ENCODE data around the gene MTHFD2L. TPM values are rescaled to one million over a fixed set of nuclear protein-coding genes. Genes with fewer than 3 reads are reported as not detected.

Gene MTHFD2L
- total RNA-seq, 2 experiments from 2014 or later, result 6.5 to 6.8 TPM

DNA sequence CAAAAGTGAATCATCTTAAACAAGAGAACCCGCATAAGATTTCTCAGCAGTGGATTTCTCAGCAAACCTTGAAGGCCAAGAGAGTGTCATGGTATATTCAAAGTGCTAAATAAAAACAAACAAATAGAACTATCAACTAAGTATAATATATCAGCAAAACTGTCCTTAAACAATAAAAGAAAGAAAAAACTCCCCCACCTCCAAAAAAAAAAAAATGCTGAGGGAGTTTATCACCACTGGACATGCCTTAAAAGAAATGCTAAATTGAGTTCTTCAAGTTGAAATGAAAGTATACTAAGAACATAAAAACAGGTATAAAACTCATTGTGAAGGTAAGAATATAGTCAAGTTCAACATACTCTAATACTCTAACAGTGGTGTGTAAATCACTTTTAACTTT, 96.5 kb downstream of the MTHFD2L start:
- H3K27me3 Mint-ChIP-seq, result no peaks in the 10 kb centered on the region
- peaks cover 14% of the 10 kb centered on the region for H3K9me3 Mint-ChIP-seq (ENCODE audit: low read depth)
- H3K27ac Mint-ChIP-seq, result no peak overlapping the region
- ATAC-seq (no peak), DNase-seq (no peak)
- no peaks in the 10 kb centered on the region for H3K4me1 Mint-ChIP-seq
- CTCF ChIA-PET, result no interaction called here
- no peak overlapping the region for H3K4me3 Mint-ChIP-seq
- H3K36me3 Mint-ChIP-seq, result peaks cover 10% of the 10 kb centered on the region

DNA sequence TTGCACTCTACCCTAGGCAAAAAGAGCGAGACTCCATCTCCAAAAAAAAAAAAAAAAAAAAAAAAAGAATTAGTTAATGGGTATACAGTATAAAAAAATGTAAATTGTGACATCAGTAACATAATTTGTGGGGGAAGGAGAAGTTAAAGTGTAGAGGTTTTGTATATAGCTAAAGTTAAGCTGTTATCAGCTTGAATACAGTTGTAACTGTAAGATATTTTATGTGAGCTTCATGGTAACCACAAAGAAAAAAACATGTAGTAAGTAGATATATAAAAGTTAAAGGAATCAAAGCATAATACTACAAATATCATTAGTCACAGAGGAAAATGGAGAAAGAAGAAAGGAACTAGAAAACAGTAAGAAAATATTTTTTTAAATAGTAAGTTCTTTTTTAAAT, 97.2 kb downstream of the MTHFD2L start:
- DNase-seq (no peak), ATAC-seq (no peak)
- H3K4me3 Mint-ChIP-seq, result no peak overlapping the region
- CTCF ChIA-PET, result interaction anchor here (0.7 kb wide), 1 partner anchor 285 kb away, joined by 4 read pairs; no protein-coding TSS in a partner anchor
- peaks cover 12% of the 10 kb centered on the region for H3K9me3 Mint-ChIP-seq (ENCODE audit: low read depth)
- peaks cover 10% of the 10 kb centered on the region for H3K36me3 Mint-ChIP-seq
- no peaks in the 10 kb centered on the region for H3K27me3 Mint-ChIP-seq
- H3K4me1 Mint-ChIP-seq, result no peaks in the 10 kb centered on the region
- no peak overlapping the region for H3K27ac Mint-ChIP-seq

DNA sequence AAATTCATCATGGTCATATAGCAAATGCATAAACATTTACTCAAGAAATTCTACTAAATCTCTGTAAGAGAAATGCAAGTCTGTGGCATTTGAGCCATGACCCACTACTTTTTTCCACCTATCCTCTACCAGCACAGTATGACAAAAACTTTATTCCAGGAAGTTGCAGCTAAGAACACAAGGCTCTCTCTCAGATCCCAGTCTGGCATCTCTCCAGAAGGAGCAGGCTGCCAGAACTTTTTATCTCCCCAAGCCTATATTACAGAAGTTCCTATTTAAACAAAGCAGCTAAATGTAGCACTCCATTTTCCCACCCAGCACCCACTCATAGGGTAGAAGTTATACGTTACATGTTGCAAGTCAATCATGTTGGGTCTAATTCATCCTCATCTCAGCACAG, 101.0 kb downstream of the MTHFD2L start:
- no peak for ATAC-seq
- Mint-ChIP-seq H3K36me3 (no peaks in the 10 kb centered on the region), H3K4me1 (no peaks in the 10 kb centered on the region), H3K4me3 (no peak overlapping the region), H3K9me3 (ENCODE audit: low read depth) (no peaks in the 10 kb centered on the region), H3K27ac (no peak overlapping the region), H3K27me3 (no peaks in the 10 kb centered on the region)
- no peak for DNase-seq
- CTCF ChIA-PET, result no interaction called here

DNA sequence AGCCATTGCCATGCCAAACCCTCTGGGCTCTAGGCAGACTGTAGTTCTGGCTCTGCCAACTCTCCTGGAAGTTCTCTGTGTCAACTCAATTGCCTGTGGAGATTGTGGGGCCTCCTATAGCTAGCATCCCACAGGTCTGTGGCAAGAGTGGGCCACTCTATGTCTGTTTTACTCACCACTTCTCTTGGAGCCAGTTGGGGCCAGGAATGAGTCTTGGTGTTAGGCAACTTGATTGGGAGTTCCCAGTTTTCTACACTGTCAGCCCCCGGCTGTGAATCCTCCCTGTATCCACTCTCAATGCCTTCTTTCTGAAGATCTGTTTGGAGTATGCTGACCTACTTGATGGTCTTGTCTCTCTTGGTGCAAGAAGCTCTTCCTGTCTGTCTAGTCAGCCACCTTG, 102.1 kb downstream of the MTHFD2L start:
- no peak for DNase-seq
- H3K27me3 Mint-ChIP-seq, result no peaks in the 10 kb centered on the region
- ATAC-seq, result no peak
- no peak overlapping the region for H3K4me3 Mint-ChIP-seq
- H3K9me3 Mint-ChIP-seq (ENCODE audit: low read depth), result no peaks in the 10 kb centered on the region
- no peaks in the 10 kb centered on the region for H3K36me3 Mint-ChIP-seq
- no peaks in the 10 kb centered on the region for H3K4me1 Mint-ChIP-seq
- CTCF ChIA-PET, result no interaction called here
- H3K27ac Mint-ChIP-seq, result no peak overlapping the region

DNA sequence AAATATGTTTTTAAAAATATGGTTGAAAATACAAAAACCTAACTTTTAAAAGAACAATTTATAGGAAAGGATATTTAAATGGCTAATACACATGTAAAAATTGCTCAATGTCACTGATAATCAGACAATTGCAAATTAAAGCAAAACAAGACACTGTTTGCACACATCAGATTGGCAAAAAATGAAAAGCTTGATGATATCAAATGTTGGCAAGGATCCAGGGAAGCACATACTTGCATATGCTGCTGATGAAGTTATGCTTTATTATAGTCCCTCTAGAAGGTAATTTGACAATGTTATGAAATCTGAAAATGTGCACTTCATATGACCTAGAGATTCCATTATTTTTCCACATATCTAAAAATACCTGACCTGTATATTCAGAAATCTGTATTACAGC, 104.6 kb downstream of the MTHFD2L start:
- Mint-ChIP-seq H3K36me3 (no peaks in the 10 kb centered on the region), H3K27me3 (no peaks in the 10 kb centered on the region)
- CTCF ChIA-PET, result interaction anchor here (0.6 kb wide), 1 partner anchor 1202 kb away, joined by 3 read pairs; no protein-coding TSS in a partner anchor

DNA sequence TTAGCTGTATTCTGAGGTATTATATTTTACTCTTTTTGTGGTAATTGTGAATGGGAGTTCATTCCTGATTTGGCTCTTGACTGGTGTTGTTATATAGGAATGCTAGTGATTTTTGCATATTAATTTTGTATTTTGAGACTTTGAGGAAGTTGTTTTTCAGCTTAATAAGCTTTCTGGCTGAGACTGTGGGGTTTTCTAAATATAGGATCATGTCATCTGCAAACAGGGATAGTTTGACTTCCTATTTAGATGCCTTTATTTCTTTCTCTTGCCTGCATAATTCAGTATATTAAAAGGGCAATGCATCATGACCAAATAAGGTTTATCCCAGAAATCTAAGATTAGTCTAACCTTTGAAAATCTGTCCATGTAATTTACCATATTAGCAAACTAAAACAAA, 105.6 kb downstream of the MTHFD2L start:
- Mint-ChIP-seq H3K36me3 (no peaks in the 10 kb centered on the region), H3K4me1 (peaks cover 14% of the 10 kb centered on the region), H3K27ac (no peak overlapping the region), H3K27me3 (no peaks in the 10 kb centered on the region), H3K4me3 (no peak overlapping the region), H3K9me3 (ENCODE audit: low read depth) (no peaks in the 10 kb centered on the region)
- no peak for ATAC-seq
- DNase-seq, result no peak
- CTCF ChIA-PET, result no interaction called here

More for the DNA sequence above, 104.6 kb downstream of the MTHFD2L start:
- Mint-ChIP-seq H3K27ac (no peak overlapping the region), H3K4me3 (no peak overlapping the region), H3K4me1 (peaks cover 4% of the 10 kb centered on the region), H3K9me3 (ENCODE audit: low read depth) (no peaks in the 10 kb centered on the region)
- DNase-seq, result no peak
- no peak for ATAC-seq

DNA sequence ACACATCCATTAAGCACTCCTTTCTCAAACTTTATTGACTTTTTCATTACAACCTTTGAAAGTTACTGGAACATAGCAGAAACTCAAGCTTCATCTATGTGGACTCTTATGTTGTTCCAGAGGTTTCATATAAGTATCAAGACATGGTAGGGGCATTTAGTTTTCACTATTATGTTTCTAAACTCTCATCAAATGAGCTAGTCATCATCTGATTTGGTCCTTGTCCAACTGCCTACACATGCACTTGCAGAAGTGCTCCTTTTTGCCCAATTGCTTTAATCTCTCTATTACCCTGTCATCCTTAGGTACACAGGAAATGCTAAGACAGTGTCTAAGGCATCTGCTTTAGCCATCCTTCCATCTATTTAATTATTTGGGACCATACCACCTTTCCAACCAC, 108.2 kb downstream of the MTHFD2L start:
- H3K4me1 Mint-ChIP-seq, result peaks cover 14% of the 10 kb centered on the region
- DNase-seq (no peak), ATAC-seq (no peak)
- no peak overlapping the region for H3K4me3 Mint-ChIP-seq
- H3K27ac Mint-ChIP-seq, result no peak overlapping the region
- CTCF ChIA-PET, result no interaction called here
- H3K27me3 Mint-ChIP-seq, result no peaks in the 10 kb centered on the region
- H3K9me3 Mint-ChIP-seq (ENCODE audit: low read depth), result no peaks in the 10 kb centered on the region
- no peaks in the 10 kb centered on the region for H3K36me3 Mint-ChIP-seq

DNA sequence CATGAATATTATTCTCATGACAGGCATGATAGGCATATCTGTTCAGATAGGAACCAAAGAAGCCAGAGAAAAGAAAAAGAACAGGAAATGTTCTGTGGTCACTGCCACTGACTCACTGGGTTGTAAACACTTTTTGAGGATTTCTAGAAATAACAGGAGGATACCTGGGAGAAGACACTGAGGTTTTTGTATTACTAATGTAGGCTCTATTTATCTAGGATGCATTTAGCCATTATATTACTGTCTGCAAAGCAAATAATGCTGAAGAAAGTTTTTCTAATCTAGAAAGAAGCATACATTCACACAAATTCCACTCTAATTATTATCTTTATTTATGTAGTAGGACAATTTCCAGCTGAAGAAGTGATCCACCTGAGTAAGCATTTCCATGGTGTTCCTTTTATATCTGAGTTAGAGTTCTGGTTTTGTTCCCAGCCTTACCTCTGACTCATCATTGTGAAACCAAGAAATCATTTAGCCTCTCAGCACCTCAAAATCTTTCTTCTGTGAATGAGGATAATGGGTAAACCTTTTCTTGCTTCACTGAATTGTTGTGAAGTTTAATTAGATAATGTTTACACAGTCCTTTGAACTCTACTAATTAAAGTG, 110.2 kb downstream of the MTHFD2L start:
- H3K9me3 Mint-ChIP-seq (ENCODE audit: low read depth), result no peaks in the 10 kb centered on the region
- H3K36me3 Mint-ChIP-seq, result no peaks in the 10 kb centered on the region
- DNase-seq (no peak), ATAC-seq (no peak)
- H3K4me3 Mint-ChIP-seq, result no peak overlapping the region
- H3K27ac Mint-ChIP-seq, result no peak overlapping the region
- no peaks in the 10 kb centered on the region for H3K27me3 Mint-ChIP-seq
- CTCF ChIA-PET, result interaction anchor here (1.3 kb wide), 1 partner anchor 40 kb away, joined by 3 read pairs; no protein-coding TSS in a partner anchor
- H3K4me1 Mint-ChIP-seq, result peaks cover 14% of the 10 kb centered on the region

DNA sequence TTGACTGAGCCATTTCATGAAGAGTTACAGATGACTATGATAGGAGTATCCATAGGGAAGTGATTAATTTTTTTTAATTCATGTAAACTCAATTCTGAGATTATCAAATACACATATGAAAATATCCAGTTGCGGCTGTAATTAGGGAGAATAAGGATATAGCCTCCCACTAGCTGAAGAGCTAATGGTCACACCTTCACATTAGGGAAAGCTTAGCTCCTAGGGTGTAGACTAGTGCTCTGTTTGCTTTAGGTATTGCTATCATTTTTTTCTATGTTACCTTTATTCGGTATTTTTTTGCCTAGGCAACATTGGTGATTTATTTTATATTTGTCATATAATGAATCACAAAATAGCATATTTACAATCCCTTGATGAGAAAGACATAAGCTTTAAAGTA, 110.7 kb downstream of the MTHFD2L start:
- no peak for ATAC-seq
- H3K27ac Mint-ChIP-seq, result no peak overlapping the region
- no peaks in the 10 kb centered on the region for H3K36me3 Mint-ChIP-seq
- H3K4me1 Mint-ChIP-seq, result peaks cover 14% of the 10 kb centered on the region
- no peak overlapping the region for H3K4me3 Mint-ChIP-seq
- no peak for DNase-seq
- CTCF ChIA-PET, result interaction anchor here (1.3 kb wide), 1 partner anchor 40 kb away, joined by 3 read pairs; no protein-coding TSS in a partner anchor
- H3K27me3 Mint-ChIP-seq, result no peaks in the 10 kb centered on the region
- H3K9me3 Mint-ChIP-seq (ENCODE audit: low read depth), result no peaks in the 10 kb centered on the region

DNA sequence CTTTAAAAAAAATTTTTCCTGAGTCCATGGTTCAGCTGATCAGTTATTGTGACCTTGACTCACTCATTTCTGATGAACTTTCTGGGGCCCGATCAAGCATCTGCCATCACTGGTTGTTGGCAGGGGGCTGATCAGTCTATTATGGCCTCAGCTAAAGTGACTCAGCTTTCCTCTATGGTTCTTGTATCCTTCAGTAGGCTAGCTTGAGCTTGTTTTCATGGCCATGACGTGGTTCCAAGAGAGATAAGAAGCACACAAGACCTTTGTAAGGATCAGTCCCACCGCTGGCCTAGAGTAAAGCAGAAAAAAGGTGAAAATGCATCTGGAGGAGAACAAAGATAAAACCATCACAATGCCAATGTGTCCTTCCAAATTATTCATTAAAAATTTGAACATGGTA, 120.6 kb downstream of the MTHFD2L start:
- Mint-ChIP-seq H3K27ac (no peak overlapping the region), H3K4me1 (no peaks in the 10 kb centered on the region), H3K27me3 (no peaks in the 10 kb centered on the region), H3K36me3 (no peaks in the 10 kb centered on the region), H3K4me3 (no peak overlapping the region), H3K9me3 (ENCODE audit: low read depth) (no peaks in the 10 kb centered on the region)
- ATAC-seq (no peak), DNase-seq (no peak)
- CTCF ChIA-PET, result interaction anchor here (1.0 kb wide), 1 partner anchor 41 kb away, joined by 3 read pairs; no protein-coding TSS in a partner anchor

DNA sequence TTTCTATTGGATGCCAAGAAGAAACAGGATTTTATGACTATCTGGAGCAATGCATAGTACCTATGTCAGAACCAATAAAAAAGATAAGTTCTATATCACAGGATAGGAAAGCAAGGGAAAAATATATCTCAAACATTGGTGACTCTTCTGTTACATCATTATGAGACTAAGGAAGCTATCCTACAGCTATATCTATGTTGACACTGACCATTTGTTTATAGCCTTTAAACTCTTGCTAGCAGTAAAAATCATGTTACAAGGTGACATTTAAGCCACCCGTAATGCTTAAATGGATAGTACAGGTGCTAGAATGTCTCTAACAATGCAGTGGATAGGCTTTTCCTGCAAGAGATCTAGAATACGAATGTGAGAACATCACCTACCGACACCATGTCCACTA, 121.8 kb downstream of the MTHFD2L start:
- Mint-ChIP-seq H3K27me3 (no peaks in the 10 kb centered on the region), H3K36me3 (no peaks in the 10 kb centered on the region), H3K9me3 (ENCODE audit: low read depth) (no peaks in the 10 kb centered on the region), H3K4me3 (no peak overlapping the region), H3K4me1 (no peaks in the 10 kb centered on the region), H3K27ac (no peak overlapping the region)
- CTCF ChIA-PET, result no interaction called here
- ATAC-seq (no peak), DNase-seq (no peak)

DNA sequence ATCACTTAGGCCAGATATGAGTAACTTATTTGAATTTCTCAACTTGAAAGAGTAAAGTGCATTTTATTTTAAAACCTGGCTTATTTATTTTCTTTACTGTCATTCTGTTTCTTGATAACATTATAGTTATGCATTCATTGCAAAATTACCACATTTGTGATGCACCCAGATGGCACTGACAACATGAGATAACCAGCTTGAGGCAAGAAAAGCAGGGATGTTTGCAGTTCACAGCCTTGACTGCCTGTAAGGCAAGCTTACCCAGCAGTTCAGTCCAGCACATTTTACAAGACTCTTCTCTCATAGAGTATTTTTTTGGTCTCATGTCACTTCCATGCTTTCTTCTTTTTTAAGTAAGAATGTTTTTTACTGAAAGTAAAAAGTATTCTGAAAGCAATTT, 125.0 kb downstream of the MTHFD2L start:
- H3K9me3 Mint-ChIP-seq (ENCODE audit: low read depth), result no peaks in the 10 kb centered on the region
- no peaks in the 10 kb centered on the region for H3K27me3 Mint-ChIP-seq
- CTCF ChIA-PET, result no interaction called here
- no peak for DNase-seq
- H3K4me1 Mint-ChIP-seq, result no peaks in the 10 kb centered on the region
- no peak overlapping the region for H3K4me3 Mint-ChIP-seq
- H3K36me3 Mint-ChIP-seq, result no peaks in the 10 kb centered on the region
- no peak overlapping the region for H3K27ac Mint-ChIP-seq
- ATAC-seq, result no peak

DNA sequence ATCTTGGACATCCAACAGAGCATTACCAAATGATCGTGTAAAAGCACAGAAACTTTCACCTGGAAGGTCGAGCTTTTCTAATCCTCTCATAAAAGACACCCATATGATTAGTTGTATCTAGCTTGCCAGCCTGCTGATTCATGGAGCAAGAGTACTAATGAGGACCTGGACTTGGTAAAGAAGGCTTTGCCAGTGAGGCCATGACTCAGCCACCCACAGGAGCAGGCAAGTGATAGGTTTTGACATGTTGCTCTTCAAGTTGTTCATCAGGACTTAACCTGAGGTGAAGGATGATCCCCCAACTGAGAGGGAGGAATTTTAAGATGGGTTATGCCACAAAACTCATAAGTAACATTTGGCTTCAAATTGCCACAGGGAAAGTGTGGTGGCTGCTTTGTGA, 125.7 kb downstream of the MTHFD2L start:
- no peaks in the 10 kb centered on the region for H3K36me3 Mint-ChIP-seq

DNA sequence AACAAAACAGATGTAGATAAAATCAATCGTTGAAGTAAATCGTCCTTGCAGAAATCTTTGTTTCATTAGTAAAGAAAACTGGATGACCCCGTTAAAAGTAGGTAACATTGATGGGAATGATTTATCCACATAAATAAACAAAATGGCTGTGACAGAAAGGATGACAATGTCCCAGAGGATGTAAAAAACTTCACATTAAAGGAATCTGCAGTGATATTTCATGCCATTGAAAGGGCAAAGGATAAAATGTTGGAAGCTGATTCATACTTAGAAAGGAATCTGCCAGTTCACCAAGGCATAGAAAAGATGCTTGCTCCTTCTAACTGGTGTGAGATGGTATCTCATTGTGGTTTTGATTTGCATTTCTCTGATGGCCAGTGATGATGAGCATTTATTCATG, 126.1 kb downstream of the MTHFD2L start:
- H3K36me3 Mint-ChIP-seq, result no peaks in the 10 kb centered on the region
- H3K9me3 Mint-ChIP-seq (ENCODE audit: low read depth), result no peaks in the 10 kb centered on the region
- CTCF ChIA-PET, result no interaction called here
- no peak for DNase-seq
- ATAC-seq, result no peak
- H3K27ac Mint-ChIP-seq, result no peak overlapping the region
- no peak overlapping the region for H3K4me3 Mint-ChIP-seq
- H3K27me3 Mint-ChIP-seq, result no peaks in the 10 kb centered on the region
- H3K4me1 Mint-ChIP-seq, result no peaks in the 10 kb centered on the region

More for the DNA sequence above, 125.7 kb downstream of the MTHFD2L start:
- Mint-ChIP-seq H3K4me1 (no peaks in the 10 kb centered on the region), H3K27ac (no peak overlapping the region), H3K4me3 (no peak overlapping the region), H3K9me3 (ENCODE audit: low read depth) (no peaks in the 10 kb centered on the region), H3K27me3 (no peaks in the 10 kb centered on the region)
- DNase-seq, result no peak
- CTCF ChIA-PET, result no interaction called here
- no peak for ATAC-seq

DNA sequence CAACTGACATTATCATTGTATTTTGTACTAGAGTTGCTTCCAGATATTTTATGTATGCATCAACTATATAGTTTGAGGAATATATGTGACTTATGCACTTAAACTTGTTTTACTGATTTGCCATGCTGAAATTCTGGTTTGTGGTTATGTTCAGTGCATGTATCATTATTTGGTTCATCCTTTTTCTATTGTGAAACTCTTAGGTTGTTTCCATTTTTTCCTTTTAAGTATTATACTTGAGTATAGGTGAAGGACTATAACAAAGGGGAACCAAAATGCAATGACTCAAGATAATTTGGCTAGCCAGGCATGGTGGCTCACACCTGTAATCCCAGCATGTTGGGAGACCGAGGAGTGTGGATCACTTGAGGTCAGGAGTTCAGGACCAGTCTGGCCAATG, 129.2 kb downstream of the MTHFD2L start:
- no peaks in the 10 kb centered on the region for H3K9me3 Mint-ChIP-seq (ENCODE audit: low read depth)
- H3K27ac Mint-ChIP-seq, result no peak overlapping the region
- no peaks in the 10 kb centered on the region for H3K27me3 Mint-ChIP-seq
- H3K4me1 Mint-ChIP-seq, result no peaks in the 10 kb centered on the region
- no peak overlapping the region for H3K4me3 Mint-ChIP-seq
- no peaks in the 10 kb centered on the region for H3K36me3 Mint-ChIP-seq
- DNase-seq, result no peak
- CTCF ChIA-PET, result no interaction called here
- no peak for ATAC-seq
